SU-DHL-6 (cell line): ENCODE results near the gene SLC19A1.

ENCODE experiments used
- H2AFZ ChIP-seq: fragments of 200-600 bp; sonication (generic); 2 replicates; pipeline ENCODE4 v1.6.1; 2014; ENCODE audit warnings: low read depth, mild to moderate bottlenecking, moderate library complexity, mixed read lengths, antibody characterized with exemption, low read length; ENCODE audit not compliant: severe bottlenecking
- H3F3A ChIP-seq: fragments of 200-600 bp; shearing (Covaris generic); 2 replicates; pipeline ENCODE4 v1.6.0; 2016; ENCODE audit warnings: antibody characterized with exemption, mild to moderate bottlenecking; ENCODE audit not compliant: insufficient read depth
- H3K27ac ChIP-seq: fragments of 200-600 bp; sonication (generic); 2 replicates; pipeline ENCODE4 v1.5.1; 2016; ENCODE audit warnings: low read depth, mild to moderate bottlenecking, low read length, moderate library complexity, mixed read lengths
- H3K27me3 ChIP-seq: fragments of 200-600 bp; sonication (generic), shearing (Covaris generic); 2 replicates; pipeline ENCODE4 v1.6.0; 2014; ENCODE audit warnings: mild to moderate bottlenecking, low read length
- H3K36me3 ChIP-seq: fragments of 200-600 bp; sonication (generic); 2 replicates; pipeline ENCODE4 v1.6.1; 2014; ENCODE audit warnings: mild to moderate bottlenecking, low read length, mixed read lengths
- H3K4me2 ChIP-seq: fragments of 300-600, 200-600 bp; shearing (Covaris generic), sonication (generic); 2 replicates; pipeline ENCODE4 v1.6.0; 2014; ENCODE audit warnings: low read length, low read depth, mild to moderate bottlenecking; ENCODE audit not compliant: poor library complexity, severe bottlenecking
- H3K4me3 ChIP-seq: fragments of 200-600 bp; sonication (generic); 2 replicates; pipeline ENCODE4 v1.5.1; 2014; ENCODE audit warnings: antibody characterized with exemption, low read length, mild to moderate bottlenecking, mixed read lengths; ENCODE audit not compliant: insufficient read depth, poor library complexity, severe bottlenecking
- H3K79me2 ChIP-seq: fragments of 200-600 bp; sonication (generic); 2 replicates; pipeline ENCODE4 v1.6.1; 2014; ENCODE audit warnings: mild to moderate bottlenecking, low read length, moderate library complexity; ENCODE audit not compliant: insufficient read depth
- H3K9ac ChIP-seq: fragments of 200-600 bp; sonication (generic); 2 replicates; pipeline ENCODE4 v1.7.0; 2014; ENCODE audit warnings: mild to moderate bottlenecking, low read length
- H3K9me2 ChIP-seq: fragments of 200-600 bp; sonication (generic); replicated peaks from 2 replicates; pipeline ENCODE4 v1.6.1; 2014; ENCODE audit warnings: low read length; ENCODE audit not compliant: insufficient read depth
- H3K9me3 ChIP-seq: fragments of 200-600 bp; sonication (generic); 2 replicates; pipeline ENCODE4 v1.6.1; 2014; ENCODE audit warnings: low read length, mixed read lengths; ENCODE audit not compliant: insufficient read depth
- H4K20me1 ChIP-seq: fragments of 200-600 bp; sonication (generic); 2 replicates; pipeline ENCODE4 v1.6.1; 2014; ENCODE audit warnings: low read depth, mild to moderate bottlenecking, antibody characterized with exemption, low read length, moderate library complexity, mixed read lengths
- CTCF ChIP-seq: fragments of 200-600 bp; sonication (generic); IDR thresholded peaks from one replicate; pipeline ENCODE4 v1.5.1; 2017; ENCODE audit warnings: antibody characterized with exemption, mild to moderate bottlenecking, low read length, moderate library complexity; ENCODE audit not compliant: insufficient read depth, poor library complexity, severe bottlenecking
- EZH2phosphoT487 ChIP-seq: fragments of 200-600 bp; sonication (generic), shearing (Covaris generic); conservative IDR thresholded peaks from 2 replicates; pipeline ENCODE4 v1.6.1; 2018; ENCODE audit warnings: mild to moderate bottlenecking, antibody characterized with exemption, low read length, moderate library complexity, mixed read lengths

The SLC19A1 gene

GRCh38 chr21:45497846-45498645 is 44.2 kb downstream of the SLC19A1 start:
- H3K36me3 ChIP-seq: no peaks in the 10 kb centered on the region
- no peaks in the 10 kb centered on the region for H3F3A ChIP-seq
- no peak for TF ChIP-seq EZH2phosphoT487
- TF ChIP-seq CTCF: no peak

GRCh38 chr21:45496968-45497845 is 45.0 kb downstream of the SLC19A1 start:
- no peaks in the 10 kb centered on the region for H3K36me3 ChIP-seq

More at GRCh38 chr21:45497846-45498645, 44.2 kb downstream of the SLC19A1 start:
- Histone ChIP-seq H3K9me3 (no peaks in the 10 kb centered on the region), H2AFZ (no peak overlapping the region), H3K27me3 (no peaks in the 10 kb centered on the region), H3K79me2 (no peaks in the 10 kb centered on the region), H3K4me3 (no peak overlapping the region), H3K4me2 (no peak overlapping the region), H3K9ac (no peak overlapping the region), H4K20me1 (no peaks in the 10 kb centered on the region), H3K9me2 (no peaks in the 10 kb centered on the region), H3K27ac (no peak overlapping the region)

More at GRCh38 chr21:45496968-45497845, 45.0 kb downstream of the SLC19A1 start:
- H3K4me3 ChIP-seq: no peak overlapping the region
- no peaks in the 10 kb centered on the region for H3F3A ChIP-seq
- no peaks in the 10 kb centered on the region for H3K79me2 ChIP-seq
- H3K9me3 ChIP-seq: no peaks in the 10 kb centered on the region
- H4K20me1 ChIP-seq: no peaks in the 10 kb centered on the region
- H3K27me3 ChIP-seq: no peaks in the 10 kb centered on the region
- H3K9me2 ChIP-seq: no peaks in the 10 kb centered on the region
- H3K4me2 ChIP-seq: no peak overlapping the region
- H3K9ac ChIP-seq: no peak overlapping the region
- H3K27ac ChIP-seq: no peak overlapping the region
- no peak overlapping the region for H2AFZ ChIP-seq
- TF ChIP-seq EZH2phosphoT487 (no peak), CTCF (no peak)
